SIG-M5 treated with dmso at 0.1 percent for 504 hours (cell line): ENCODE measurements around the gene DECR2.
A peak's percentile ranks its signal among the peaks of the same experiment; 100 is the strongest.
"Not testable (repeated sequence)": the region's sequence is repeated elsewhere in the genome, so short reads cannot be mapped to it uniquely, and the experiment has no call there.

Experiments used
- DNase-seq: peaks from one replicate; lab custom pipeline; 2025; ENCODE audit not compliant: unreplicated experiment; lab: John Stamatoyannopoulos, UW

Gene DECR2

DNA sequence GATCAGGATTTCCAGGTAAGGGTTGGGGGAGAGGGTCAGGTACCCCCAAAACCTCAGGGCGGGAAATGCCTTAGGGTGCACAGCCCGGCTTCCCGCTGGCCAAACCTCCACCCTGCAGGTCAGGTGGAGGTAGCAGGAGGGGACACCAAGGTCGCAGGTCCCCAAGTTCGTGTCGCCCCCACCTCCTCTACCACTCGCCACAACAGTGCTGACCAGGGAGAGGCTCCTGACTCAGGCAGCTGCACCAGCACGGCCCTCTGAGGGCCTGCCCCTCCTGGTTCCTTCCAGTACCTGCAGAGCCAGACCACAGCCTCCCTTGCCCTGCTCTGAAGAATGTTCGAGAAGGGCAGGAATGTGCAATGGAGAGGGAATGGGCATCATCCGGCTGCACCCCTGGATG lies 35.2 kb upstream of the DECR2 start:
- DNase-seq, result no peak

GRCh38 chr16:367333-367903 lies 34.3 kb upstream of the DECR2 start:
- no peak for DNase-seq

- no peak for DNase-seq
Measured at GRCh38 chr16:368388-369158, 33.1 kb upstream of the DECR2 start.

DNA sequence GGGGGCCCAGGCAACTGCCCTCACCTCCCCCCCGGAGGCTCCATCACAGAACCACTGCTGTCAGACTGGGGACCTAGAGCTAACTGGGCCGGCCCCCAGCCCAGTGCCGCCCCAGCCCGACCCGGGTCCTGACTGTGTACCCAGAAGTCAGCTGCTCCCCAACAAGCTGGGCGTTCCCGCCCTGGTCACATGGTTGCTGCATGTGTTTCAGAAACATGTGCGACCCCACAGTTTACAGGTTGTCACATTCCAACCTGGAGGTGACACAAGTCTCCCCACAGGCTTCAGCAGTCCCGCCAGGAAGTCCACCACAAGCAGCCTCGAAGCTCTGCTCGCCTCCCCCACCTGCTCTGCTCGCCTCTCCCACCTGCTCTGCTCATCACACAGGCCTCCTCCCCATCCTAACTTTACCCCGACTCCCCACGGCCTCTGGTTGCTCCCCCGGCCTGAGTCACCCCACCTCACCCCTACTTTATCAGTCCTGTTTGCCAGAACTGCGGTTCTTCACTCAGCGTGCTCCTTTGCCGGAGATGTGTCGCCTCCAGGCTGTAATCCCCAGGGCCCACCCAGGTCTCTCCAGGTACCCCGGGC lies 32.3 kb upstream of the DECR2 start:
- DNase-seq, result no peak

DNA sequence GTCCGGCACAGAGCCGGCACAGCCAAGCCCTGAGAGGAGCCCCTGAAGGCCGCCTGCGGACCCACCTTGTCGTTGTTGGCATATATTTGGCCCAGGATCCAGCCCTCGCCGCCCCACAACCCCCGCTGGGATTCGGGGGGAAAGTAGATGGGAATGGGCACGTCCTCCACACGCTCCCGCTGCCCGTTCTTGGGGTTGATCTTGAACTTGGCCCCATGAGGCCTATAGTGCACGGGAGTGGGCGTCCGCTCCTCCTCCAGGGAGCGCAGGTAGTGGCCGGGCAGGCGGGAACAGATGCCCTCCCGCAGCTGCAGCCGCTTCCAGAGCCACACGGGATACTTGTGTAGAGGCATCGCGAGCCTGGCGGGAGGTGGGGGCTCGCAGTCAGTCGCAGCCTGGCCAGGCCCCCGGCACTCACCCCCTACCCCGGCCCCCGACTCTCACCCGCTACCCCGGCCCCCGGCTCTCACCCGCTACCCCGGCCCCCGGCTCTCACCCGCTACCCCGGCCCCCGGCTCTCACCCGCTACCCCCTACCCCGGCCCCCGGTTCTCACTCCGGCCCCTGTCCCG lies 31.7 kb upstream of the DECR2 start:
- no peak for DNase-seq

GRCh38 chr16:370443-370842 lies 31.2 kb upstream of the DECR2 start, which contains the start of gene MRPL28:
MRPL28 (minus strand) TSS chr16:370538; CDS start chr16:370218, 320 bp downstream.
- peak; percentile 95 for DNase-seq

DNA sequence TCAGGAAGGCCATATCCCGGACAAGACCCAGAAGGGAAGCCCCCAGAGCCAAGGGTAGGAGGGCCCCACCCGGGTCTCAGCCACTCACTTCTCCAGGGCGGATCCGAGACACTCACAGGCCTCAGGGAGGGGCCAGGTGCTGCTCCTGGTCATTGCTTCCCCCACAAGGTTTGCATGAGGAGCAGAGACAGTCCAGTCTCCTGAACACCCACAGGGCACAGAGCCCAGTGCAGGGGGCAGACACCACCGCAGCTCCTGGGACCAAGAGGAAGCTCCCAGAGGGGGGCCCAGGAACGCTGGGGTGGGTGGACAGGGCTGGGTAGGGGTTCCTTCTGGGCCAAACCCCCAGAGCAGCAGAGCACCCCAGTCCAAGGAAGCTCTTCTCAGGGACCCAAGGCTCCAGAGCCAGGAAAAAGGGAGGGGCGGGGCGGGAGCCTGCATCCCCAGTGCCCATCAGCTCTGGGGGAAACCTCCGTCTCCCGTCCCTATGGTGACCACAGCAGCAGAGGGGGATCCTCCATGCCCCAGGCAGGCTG lies 30.6 kb upstream of the DECR2 start:
- no peak for DNase-seq

GRCh38 chr16:371515-372301 lies 30.0 kb upstream of the DECR2 start:
- no peak for DNase-seq

DNA sequence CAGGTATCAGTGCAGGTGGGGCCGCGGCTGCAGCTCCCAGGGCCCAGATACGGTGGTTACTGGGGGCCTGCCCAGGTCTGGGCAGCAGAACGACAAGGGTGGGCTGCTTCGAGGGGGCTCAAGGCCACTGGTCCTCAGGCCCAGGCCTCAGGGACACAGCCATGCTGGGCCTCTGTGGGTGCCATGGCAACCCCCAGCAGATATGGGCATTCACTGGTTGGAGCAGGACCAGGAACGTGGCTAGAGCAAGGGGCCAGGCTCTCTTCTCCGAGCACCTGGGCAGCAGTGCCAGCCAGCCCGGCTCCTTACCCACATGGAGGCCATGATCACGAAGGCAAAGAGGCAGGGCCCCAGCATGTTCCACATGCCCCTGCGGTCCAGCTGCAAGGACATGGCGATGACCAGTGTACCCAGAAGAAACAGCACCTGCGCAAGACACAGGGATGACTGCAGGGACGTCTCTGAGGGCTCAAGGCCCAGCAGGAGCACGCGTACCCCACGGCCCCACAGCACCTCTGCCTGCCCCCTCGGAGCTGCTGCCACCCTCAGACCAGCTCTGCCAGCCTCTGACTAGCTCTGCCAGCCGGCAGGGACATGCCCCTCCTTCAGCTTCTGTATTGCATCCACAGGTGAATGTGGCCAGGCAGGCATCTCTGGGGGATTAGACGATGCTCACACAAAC lies 29.2 kb upstream of the DECR2 start:
- no peak for DNase-seq

GRCh38 chr16:373020-373598 lies 28.6 kb upstream of the DECR2 start:
- DNase-seq, result no peak

DNA sequence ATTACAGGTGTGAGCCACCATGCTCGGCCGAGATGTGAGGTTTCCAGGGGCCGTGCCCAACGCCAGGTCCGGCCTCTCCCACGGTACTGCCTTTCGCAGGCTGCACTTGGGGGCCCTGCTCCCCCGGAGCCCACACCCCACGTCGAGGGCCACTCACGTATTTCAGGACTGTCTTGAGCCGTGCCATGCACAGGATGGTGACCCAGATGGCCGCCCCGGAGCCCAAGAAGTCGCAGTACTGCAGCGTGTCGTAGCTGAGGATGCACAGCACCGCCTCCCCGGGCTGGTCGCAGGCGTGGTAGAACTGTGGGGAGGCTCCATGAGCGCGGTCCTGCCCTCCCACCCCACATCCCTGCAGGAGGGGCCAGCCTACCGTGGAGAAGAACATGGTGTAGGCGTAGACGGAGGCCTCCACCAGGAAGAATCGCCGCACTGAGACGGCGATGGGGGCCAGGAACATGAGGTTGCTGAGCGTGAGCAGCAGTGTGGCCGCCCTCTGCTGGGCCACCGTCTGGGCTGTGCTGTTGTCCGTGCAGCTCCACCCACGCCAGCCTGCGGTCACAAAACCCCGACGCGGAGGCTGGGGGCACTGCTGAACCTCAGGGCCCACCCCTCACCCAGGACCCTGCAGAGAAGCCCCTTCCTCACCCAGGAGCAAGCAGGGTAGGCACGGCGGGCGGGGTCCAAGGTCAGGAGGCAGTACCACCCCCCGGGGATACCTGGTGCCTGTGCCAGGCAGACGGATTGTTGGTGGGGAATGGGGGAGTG lies 27.7 kb upstream of the DECR2 start:
- no peak for DNase-seq

- no peak for DNase-seq
Measured at GRCh38 chr16:374616-374926, 27.1 kb upstream of the DECR2 start.

GRCh38 chr16:375212-375611 lies 26.5 kb upstream of the DECR2 start:
- no peak for DNase-seq

DNA sequence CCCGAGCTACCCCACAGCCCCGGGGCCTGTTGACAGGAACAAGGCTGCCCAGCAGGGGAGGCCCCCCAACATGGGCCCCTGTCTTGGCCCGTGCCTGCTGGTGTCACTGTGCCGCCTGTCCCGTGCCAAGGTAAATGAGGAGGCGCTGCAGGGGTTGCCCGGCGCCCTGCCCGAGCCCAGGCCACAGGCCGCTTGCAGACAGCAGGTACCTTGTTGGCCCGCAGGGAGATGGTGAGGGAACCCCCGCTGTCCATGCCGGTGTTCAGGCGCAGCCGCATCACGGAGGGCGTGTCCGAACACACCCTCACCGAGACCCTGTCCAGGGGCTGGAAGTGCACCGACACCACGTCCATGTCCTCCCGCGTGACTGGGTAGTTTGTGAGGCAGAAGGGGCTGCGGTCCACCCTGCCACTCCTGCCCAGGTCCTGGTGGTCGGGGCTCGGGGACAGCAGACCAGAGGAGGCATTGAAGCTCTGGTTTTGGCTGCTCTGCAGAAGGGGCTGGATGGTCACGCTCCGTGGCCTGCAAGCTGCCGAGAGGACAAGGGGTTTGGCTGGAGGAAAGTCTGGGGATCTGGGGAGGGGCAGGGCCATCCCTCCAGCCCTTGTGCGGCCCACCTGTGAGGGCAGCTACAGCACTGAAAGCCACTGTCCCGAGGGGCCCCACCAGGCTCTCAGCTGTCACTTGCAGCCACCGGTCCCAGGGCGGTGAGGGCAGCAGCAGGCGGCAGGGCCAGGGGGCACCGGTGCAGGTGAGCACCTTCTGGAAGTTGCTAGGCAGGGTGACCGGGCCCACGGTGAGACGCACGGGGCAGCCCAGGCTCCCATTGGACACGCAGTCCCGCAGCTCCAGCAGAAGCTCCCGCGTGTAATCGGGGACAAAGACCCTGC lies 25.5 kb upstream of the DECR2 start:
- DNase-seq, result no peak

- DNase-seq, result no peak
Measured at GRCh38 chr16:376817-377418, 24.8 kb upstream of the DECR2 start.

DNA sequence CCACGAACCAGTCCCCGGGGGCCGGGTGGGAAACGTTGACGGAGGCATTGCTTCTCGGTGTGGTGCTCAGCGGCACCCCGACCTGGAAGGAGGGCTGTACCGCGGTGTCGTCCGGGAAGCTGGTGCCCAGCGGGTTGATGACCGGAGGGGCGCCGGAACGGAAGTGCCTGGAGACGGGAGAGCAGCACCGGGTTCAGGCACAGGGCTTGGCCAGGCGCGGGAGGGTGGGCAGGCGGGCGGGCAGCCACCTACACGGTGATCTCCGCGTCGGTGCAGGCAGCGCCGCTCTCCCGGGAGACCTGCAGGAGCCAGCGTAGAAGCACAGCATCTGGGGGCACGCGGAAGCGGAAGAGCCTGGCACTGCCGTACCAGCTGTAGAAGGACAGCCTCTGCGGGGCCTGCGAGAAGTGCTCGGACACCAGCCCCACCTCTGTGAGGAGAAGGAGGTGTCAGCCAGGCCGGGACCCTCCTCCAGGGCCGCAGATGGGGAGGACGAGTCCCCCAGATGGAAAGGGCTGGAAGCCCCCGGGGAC lies 24.2 kb upstream of the DECR2 start:
- no peak for DNase-seq

DNA sequence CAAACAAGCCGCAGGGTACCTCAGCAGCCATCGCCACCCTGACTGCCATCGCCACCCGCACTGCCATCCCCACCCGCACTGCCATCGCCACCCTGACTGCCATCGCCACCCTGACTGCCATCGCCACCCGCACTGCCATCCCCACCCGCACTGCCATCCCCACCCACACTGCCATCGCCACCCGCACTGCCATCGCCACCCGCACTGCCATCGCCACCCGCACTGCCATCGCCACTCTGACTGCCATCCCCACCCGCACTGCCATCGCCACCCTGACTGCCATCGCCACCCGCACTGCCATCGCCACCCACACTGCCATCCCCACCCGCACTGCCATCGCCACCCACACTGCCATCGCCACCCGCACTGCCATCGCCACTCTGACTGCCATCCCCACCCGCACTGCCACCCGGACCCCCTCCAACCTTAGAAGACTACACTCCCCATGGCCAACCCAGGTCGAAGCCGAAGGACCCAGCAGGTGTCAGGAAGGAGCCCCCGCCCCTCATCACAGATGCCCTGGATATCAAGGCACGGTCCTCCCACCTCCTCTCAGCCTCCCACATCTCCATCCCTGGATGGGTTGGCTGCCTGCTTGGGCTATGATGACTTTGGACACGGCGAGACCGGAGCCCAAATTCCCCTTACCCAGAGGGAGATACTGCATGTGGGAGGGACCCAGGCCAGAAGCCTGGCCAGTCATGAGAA lies 23.4 kb upstream of the DECR2 start:
- not testable (repeated sequence) for DNase-seq
